ENCODE data around the gene FAM168A.
A peak's percentile ranks its signal among the peaks of the same experiment; 100 is the strongest.

FAM168A gene

DNA sequence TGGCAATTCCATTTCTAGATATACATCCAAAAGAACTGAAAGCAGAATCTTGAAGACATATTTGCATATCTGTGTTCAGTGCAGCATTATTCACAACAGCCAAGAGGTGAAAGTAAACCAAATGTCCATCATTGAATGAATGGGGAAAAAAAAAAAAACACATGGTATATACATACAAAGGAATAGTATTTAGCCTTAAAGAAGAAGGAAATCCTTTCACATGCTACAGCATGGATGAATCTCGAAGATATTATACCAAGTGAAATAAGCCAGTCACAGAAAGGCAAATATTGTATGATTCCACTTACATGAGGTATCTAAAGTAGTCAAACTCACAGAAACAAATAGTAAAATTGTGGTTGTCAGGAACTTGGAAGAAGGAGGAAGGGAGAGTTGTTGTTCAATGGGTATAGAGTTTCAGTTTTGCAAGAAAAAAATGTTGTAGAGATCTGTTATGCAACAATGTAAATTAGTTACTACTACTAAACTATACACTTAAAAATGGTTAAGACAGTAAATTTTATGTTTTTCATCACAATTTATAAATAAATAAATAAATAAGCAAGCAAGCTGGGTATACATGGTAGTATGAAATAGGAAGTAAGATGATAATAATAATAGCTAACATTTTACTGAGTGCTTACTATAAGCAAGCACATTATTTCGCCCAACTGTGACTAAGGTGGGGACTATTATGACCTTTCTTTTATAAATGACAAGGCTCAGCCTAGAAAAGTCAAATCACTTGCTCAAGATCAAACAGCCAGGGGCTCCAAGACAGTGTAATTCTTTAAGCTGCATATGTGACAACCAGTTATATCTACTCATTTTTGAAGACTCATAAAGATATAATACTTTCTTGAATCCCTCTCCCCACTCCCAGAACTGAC, 50.0 kb downstream of the FAM168A start:
- DNase-seq (ENCODE audit: low read depth), result no peak
- H3K4me3 ChIP-seq (ENCODE audit: low read depth, low read length), result no peak overlapping the region
- TF ChIP-seq, protein P1, sequence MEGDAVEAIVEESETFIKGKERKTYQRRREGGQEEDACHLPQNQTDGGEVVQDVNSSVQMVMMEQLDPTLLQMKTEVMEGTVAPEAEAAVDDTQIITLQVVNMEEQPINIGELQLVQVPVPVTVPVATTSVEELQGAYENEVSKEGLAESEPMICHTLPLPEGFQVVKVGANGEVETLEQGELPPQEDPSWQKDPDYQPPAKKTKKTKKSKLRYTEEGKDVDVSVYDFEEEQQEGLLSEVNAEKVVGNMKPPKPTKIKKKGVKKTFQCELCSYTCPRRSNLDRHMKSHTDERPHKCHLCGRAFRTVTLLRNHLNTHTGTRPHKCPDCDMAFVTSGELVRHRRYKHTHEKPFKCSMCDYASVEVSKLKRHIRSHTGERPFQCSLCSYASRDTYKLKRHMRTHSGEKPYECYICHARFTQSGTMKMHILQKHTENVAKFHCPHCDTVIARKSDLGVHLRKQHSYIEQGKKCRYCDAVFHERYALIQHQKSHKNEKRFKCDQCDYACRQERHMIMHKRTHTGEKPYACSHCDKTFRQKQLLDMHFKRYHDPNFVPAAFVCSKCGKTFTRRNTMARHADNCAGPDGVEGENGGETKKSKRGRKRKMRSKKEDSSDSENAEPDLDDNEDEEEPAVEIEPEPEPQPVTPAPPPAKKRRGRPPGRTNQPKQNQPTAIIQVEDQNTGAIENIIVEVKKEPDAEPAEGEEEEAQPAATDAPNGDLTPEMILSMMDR (IDR thresholded peaks at IDR 0.05; ENCODE audit: insufficient read depth, low read depth, low read length, missing control alignments), result no peak

DNA sequence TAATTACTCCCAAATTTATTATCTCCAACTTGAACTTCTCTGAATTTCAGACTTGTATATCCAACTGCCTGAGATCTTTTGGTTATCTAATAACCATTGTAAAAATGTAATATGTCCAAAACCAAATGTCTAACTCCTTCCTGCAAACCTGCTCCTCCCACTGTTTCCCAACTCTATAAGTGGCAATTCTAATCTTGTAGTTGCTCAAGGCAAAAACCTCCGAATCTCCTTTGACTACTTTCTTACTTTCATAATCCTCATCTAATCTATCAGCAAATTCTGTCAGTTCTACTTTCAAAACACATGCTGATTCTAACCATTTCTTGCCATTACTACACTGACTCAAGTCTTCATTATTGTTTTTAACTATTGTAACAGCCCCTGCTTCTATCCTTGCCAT, 55.7 kb downstream of the FAM168A start:
- no peak for DNase-seq (ENCODE audit: low read depth)

DNA sequence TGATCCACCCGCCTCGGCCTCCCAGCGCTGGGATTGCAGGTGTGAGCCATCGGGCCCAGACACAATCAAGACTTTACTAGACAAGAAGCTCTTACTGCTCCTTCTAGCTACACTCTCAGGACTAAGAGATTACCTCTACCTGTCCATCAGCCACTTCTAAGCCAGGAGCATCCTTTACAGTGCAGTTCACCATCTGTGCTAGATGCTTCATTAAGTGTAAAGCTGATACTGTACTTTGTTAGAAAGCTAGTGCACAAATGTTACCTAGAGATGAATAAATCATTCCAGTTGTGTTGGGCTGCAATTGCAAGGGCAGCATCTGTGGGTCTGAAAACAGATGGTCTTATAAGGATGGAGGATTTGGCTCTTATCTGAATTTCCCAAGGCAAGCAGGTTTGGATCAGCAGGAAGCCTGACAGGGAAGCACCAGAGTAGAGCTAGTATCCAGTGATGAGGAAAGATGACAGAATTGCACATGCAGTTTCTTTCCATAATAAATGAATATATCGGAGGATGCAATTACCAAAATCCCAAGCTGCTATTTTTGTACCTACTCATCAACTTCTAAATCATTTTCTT, 58.3 kb downstream of the FAM168A start:
- TF ChIP-seq, protein P1 (IDR thresholded peaks at IDR 0.05; ENCODE audit: insufficient read depth, low read depth, low read length, missing control alignments), result no peak
- no peak overlapping the region for H3K4me3 ChIP-seq (ENCODE audit: low read depth, low read length)
- no peak for DNase-seq (ENCODE audit: low read depth)

More for the DNA sequence above, 55.7 kb downstream of the FAM168A start:
- no peak overlapping the region for H3K4me3 ChIP-seq (ENCODE audit: low read depth, low read length)
- TF ChIP-seq, protein P1 (IDR thresholded peaks at IDR 0.05; ENCODE audit: insufficient read depth, low read depth, low read length, missing control alignments), result no peak

DNA sequence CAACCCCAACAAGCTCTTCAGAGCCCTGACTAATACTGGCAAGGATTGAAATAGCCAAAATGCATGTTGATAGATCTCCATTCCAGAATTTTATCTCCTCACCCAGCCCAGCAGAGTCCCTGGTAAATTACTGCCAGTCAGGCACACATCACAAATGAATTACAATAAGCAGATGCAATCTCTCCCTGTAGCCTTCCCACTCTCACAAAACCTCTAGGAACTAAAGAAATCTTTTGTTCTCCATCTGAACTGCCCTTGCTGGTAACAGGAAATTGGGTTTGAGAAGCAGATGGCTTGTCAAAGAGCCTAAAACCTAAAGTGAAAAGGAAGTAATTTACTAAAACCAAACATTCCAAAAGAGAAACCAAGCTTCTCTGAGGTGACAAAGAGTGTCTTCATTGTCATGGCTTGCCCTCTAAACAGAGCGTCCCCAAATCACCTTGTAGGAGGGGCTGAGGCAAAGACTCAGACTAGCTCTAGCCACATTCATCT, 59.5 kb downstream of the FAM168A start:
- peak; percentile 67 for DNase-seq (ENCODE audit: low read depth)
- H3K4me3 ChIP-seq (ENCODE audit: low read depth, low read length), result peak overlapping the region; percentile 13; the same call in 1 of the 2 replicates
- TF ChIP-seq, protein P1 (IDR thresholded peaks at IDR 0.05; ENCODE audit: insufficient read depth, low read depth, low read length, missing control alignments), result no peak

DNA sequence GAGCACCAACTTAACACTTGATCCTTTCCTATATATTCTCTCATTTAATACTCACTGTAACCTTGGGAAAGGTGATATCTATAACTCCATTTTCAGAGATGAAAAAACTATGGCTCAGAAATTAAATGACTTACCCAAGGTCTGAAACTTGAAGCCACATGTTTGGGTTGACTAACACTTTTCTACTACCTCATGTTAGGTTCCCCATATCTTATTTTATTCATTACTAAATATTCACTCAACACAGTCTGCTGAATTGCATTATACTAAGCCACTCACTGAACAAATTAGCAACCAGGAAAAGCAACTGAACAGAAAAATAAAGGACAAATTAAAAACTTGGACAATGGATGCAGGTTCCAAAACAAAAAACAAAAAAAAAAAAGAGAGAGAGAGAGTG, 59.9 kb downstream of the FAM168A start:
- no peak for DNase-seq (ENCODE audit: low read depth)
- TF ChIP-seq, protein P1 (IDR thresholded peaks at IDR 0.05; ENCODE audit: insufficient read depth, low read depth, low read length, missing control alignments), result no peak
- H3K4me3 ChIP-seq (ENCODE audit: low read depth, low read length), result no peak overlapping the region

DNA sequence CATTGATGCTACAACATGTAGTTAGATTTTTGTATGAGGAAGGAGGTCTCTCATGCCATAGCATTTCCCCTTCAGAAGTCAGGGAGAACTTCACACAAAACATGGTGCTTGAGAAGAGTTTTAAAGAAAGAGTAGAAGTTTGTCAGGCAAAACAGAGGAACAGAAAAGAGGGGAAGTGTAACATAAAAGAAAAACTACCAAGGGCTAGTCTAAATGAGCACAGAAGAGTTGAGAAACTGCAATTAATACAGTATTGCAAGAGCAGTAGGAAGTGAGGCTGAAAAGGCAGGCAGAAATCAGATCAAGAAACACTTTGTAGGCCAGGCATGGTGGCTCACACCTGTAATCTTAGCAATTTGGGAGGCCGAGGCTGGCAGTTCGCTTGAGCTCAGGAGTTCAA, 61.0 kb downstream of the FAM168A start:
- TF ChIP-seq, protein P1 (IDR thresholded peaks at IDR 0.05; ENCODE audit: insufficient read depth, low read depth, low read length, missing control alignments), result no peak
- DNase-seq (ENCODE audit: low read depth), result no peak
- H3K4me3 ChIP-seq (ENCODE audit: low read depth, low read length), result no peak overlapping the region
